ENCODE measurements around the gene TRIM66.

The TRIM66 gene

DNA sequence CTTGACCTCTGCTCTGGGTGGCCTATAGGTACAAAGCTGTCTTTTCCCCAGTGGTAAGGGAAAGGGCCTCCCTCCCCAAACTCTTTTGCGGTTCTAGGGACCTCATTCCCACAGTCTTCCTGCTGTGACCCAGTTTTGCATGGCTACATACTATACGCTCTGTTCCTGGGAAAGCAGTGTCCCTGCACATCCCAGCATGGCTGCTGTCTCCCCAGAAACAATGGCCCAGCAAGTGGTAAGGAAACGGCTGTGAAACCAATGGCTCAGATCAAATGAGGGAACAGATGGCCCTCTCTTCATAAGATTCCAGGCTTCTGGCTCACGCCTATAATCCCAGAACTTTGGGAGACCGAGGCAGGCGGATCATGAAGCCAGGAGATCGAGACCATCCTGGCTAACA is 41.2 kb upstream of the TRIM66 start:
- TF ChIP-seq TAF1 (IDR thresholded peaks at IDR 0.05; ENCODE audit: low read depth) = no peak
- no peak for TF ChIP-seq FOXM1 (IDR thresholded peaks at IDR 0.05; ENCODE audit: borderline replicate concordance, low read depth)
- TF ChIP-seq, protein P1, sequence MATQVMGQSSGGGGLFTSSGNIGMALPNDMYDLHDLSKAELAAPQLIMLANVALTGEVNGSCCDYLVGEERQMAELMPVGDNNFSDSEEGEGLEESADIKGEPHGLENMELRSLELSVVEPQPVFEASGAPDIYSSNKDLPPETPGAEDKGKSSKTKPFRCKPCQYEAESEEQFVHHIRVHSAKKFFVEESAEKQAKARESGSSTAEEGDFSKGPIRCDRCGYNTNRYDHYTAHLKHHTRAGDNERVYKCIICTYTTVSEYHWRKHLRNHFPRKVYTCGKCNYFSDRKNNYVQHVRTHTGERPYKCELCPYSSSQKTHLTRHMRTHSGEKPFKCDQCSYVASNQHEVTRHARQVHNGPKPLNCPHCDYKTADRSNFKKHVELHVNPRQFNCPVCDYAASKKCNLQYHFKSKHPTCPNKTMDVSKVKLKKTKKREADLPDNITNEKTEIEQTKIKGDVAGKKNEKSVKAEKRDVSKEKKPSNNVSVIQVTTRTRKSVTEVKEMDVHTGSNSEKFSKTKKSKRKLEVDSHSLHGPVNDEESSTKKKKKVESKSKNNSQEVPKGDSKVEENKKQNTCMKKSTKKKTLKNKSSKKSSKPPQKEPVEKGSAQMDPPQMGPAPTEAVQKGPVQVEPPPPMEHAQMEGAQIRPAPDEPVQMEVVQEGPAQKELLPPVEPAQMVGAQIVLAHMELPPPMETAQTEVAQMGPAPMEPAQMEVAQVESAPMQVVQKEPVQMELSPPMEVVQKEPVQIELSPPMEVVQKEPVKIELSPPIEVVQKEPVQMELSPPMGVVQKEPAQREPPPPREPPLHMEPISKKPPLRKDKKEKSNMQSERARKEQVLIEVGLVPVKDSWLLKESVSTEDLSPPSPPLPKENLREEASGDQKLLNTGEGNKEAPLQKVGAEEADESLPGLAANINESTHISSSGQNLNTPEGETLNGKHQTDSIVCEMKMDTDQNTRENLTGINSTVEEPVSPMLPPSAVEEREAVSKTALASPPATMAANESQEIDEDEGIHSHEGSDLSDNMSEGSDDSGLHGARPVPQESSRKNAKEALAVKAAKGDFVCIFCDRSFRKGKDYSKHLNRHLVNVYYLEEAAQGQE (IDR thresholded peaks at IDR 0.05; ENCODE audit: low read depth) = no peak
- no peak for TF ChIP-seq CREB1 (IDR thresholded peaks at IDR 0.05; ENCODE audit: low read depth)
- no peak for TF ChIP-seq RAD21 (IDR thresholded peaks at IDR 0.05; ENCODE audit: low read depth)
- TF ChIP-seq, protein P2, sequence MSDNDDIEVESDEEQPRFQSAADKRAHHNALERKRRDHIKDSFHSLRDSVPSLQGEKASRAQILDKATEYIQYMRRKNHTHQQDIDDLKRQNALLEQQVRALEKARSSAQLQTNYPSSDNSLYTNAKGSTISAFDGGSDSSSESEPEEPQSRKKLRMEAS (IDR thresholded peaks at IDR 0.05) = no peak
- no peak for TF ChIP-seq NFIC (IDR thresholded peaks at IDR 0.05)
- TF ChIP-seq EP300 (IDR thresholded peaks at IDR 0.05; ENCODE audit: borderline replicate concordance) = no peak
- TF ChIP-seq ZBTB7A (IDR thresholded peaks at IDR 0.05; ENCODE audit: low read depth) = no peak
- TF ChIP-seq TEAD4 (IDR thresholded peaks at IDR 0.05) = no peak
- TF ChIP-seq, protein P3, sequence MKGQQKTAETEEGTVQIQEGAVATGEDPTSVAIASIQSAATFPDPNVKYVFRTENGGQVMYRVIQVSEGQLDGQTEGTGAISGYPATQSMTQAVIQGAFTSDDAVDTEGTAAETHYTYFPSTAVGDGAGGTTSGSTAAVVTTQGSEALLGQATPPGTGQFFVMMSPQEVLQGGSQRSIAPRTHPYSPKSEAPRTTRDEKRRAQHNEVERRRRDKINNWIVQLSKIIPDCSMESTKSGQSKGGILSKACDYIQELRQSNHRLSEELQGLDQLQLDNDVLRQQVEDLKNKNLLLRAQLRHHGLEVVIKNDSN (IDR thresholded peaks at IDR 0.05) = no peak
- TF ChIP-seq YY1 (IDR thresholded peaks at IDR 0.05; ENCODE audit: low read depth) = no peak
- no peak for TF ChIP-seq TCF12 (IDR thresholded peaks at IDR 0.05; ENCODE audit: low read depth)

DNA sequence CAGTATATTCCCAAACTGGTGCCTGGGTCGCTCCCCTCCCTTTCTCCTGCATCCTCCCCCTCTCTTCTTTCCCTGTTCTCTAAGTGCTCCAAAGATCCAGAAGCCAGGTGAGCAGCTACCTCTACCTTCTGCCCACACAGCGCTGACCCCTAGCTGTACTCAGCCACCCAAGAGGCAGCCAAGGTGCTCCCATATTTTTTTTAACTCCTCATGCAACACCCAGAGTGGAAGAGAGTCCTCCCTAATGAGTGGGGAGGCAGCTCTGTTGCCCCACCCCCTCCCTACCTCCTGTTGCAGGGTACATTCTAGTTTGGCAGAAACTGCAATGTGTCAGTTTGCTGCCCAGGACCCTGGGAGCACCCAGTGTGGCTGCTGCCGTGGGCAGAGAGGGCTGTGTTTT is 40.3 kb upstream of the TRIM66 start:
- TF ChIP-seq NFIC (IDR thresholded peaks at IDR 0.05) = no peak
- no peak for TF ChIP-seq RAD21 (IDR thresholded peaks at IDR 0.05; ENCODE audit: low read depth)
- TF ChIP-seq TCF12 (IDR thresholded peaks at IDR 0.05; ENCODE audit: low read depth) = no peak
- no peak for TF ChIP-seq TAF1 (IDR thresholded peaks at IDR 0.05; ENCODE audit: low read depth)
- no peak for TF ChIP-seq CREB1 (IDR thresholded peaks at IDR 0.05; ENCODE audit: low read depth)
- TF ChIP-seq ZBTB7A (IDR thresholded peaks at IDR 0.05; ENCODE audit: low read depth) = no peak
- no peak for TF ChIP-seq FOXM1 (IDR thresholded peaks at IDR 0.05; ENCODE audit: borderline replicate concordance, low read depth)
- no peak for TF ChIP-seq YY1 (IDR thresholded peaks at IDR 0.05; ENCODE audit: low read depth)
- TF ChIP-seq, protein P3 (IDR thresholded peaks at IDR 0.05) = no peak
- no peak for TF ChIP-seq EGR1 (IDR thresholded peaks at IDR 0.05)
- TF ChIP-seq, protein P2 (IDR thresholded peaks at IDR 0.05) = no peak

DNA sequence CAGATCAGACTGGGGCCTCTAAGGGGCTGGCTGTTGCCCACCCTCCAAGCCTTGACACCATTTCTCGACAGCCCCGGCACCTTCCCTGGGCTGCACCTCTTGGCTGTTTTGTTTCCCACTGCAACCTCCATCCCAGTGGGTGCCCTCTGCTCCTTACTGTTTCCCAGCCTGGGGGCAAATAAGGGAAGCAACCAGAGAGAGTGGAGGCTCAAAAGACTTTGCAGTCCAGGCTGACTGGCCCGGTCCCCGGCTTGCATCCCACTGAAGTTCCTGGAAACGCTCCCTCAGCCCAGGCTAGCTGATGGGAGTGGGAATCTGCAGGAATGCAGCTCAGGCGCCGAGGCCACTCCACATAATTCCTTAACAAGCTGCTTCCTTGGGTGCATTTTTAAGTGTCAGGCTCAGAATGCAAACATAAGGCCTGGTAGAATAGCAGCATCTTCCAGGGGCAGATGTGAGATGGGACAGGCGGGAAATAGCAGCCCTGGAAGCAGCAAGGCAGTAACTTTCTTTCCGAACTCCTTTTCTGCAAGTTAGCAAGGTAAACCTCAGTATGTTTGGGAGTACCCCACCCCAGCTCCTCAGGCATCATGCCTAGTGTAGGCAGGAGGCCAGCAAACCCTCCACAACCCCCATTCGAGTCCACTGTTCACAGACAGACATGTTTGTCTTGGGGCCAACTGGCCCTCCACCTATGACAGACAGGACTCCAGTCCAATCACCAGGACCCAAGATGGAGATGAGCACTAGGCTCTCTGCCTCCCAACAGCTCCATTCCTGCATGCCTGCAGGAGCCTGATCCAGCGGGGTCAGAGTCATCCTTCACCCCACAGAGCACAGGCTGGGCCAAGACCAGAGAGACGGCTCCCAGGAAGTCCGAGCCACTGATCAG is 39.4 kb upstream of the TRIM66 start:
- no peak for TF ChIP-seq TEAD4 (IDR thresholded peaks at IDR 0.05)
- TF ChIP-seq TAF1 (IDR thresholded peaks at IDR 0.05; ENCODE audit: low read depth) = no peak
- TF ChIP-seq CEBPB (IDR thresholded peaks at IDR 0.05) = no peak

DNA sequence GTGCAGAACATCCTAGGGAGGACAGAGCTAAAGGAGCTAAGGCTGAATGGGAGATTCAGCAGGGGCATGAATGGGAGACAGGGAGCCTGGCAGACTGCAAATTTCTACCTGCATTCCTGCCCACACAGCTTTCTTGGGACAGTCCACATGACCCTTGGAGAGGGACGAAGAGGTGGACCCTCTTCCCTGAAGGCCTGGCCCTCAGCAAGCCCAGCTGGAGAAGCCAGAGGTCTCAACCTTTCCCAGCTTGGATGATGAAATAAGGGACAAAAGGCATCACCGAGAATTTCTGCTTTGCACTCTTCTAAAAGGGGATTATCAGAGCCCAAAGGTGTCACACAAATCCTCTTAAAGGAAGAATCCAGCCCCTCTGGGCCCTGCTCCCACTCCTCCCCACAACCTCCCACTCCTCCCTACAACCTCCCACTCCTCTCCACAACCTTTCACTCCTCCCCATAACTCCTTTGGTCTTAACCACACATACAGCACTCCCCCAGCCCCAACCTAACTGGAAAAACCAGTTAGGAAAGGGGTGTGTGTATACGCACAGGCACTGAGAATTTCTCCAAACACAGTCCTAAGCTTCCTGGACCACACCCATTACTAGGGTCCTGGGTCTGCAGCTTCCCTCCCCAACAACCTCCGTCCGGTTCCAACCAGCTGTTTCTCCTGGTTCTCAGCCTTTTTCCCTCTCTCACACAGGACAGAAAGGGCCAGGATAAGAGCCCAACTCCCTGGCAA is 38.6 kb upstream of the TRIM66 start:
- TF ChIP-seq EP300 (IDR thresholded peaks at IDR 0.05; ENCODE audit: borderline replicate concordance) (peak; percentile 55; the same call in 1 of the 2 replicates), TCF12 (IDR thresholded peaks at IDR 0.05; ENCODE audit: low read depth) (peak; percentile 70; the same call in 1 of the 2 replicates), RAD21 (IDR thresholded peaks at IDR 0.05; ENCODE audit: low read depth) (no peak), TEAD4 (IDR thresholded peaks at IDR 0.05) (0 out of 2 replicates have a peak, but pooled peaks have one; percentile 17), CEBPB (IDR thresholded peaks at IDR 0.05) (0 out of 2 replicates have a peak, but pooled peaks have one; percentile 2), CREB1 (IDR thresholded peaks at IDR 0.05; ENCODE audit: low read depth) (no peak), NFIC (IDR thresholded peaks at IDR 0.05) (no peak; the same call in 1 of the 2 replicates)
- TF ChIP-seq, protein P2 (IDR thresholded peaks at IDR 0.05) = 0 out of 2 replicates have a peak, but pooled peaks have one; percentile 20

DNA sequence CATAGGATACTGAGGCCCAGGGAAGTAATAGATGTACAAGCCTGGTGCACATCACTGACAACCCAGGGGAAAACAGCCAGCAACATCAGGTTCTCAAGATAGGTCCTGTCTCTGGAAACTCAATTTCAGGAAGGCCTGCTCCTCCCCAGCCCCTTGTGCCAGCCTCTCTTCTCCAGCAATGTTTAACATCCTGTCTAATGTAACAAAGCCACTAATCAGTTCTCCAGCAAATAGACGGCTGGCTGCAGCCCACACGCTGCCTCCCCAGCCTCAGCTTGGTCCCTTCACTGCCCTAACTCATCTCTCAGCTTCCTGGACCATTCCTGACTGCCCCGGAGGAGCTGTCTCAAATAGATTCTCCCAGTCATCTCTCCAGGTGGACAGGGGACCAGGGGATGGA is 37.9 kb upstream of the TRIM66 start:
- TF ChIP-seq CEBPB (IDR thresholded peaks at IDR 0.05) = no peak

DNA sequence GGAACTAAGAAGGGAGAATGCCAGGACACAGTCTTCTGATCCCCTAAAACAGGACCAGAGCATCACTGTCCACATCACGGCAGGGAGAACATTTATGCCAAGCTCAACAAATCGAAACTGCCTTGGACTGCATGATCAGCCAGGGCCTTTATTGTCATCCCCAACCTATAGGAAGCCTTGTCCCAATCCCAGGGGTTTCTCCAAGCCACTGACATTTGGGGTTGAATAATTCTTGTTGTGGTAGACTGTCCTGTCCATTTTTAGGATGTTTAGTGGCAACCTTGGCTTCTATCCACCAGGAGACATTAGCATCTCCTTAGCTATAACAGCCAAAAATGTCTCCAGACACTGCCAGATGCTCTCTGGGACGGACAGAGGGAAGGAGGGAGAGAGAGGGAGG is 37.3 kb upstream of the TRIM66 start:
- TF ChIP-seq, protein P2 (IDR thresholded peaks at IDR 0.05) = no peak
- TF ChIP-seq TAF1 (IDR thresholded peaks at IDR 0.05; ENCODE audit: low read depth) (no peak), TCF12 (IDR thresholded peaks at IDR 0.05; ENCODE audit: low read depth) (no peak), TEAD4 (IDR thresholded peaks at IDR 0.05) (no peak), YY1 (IDR thresholded peaks at IDR 0.05; ENCODE audit: low read depth) (no peak), NFIC (IDR thresholded peaks at IDR 0.05) (no peak), RAD21 (IDR thresholded peaks at IDR 0.05; ENCODE audit: low read depth) (no peak), CREB1 (IDR thresholded peaks at IDR 0.05; ENCODE audit: low read depth) (no peak), EP300 (IDR thresholded peaks at IDR 0.05; ENCODE audit: borderline replicate concordance) (no peak), EGR1 (IDR thresholded peaks at IDR 0.05) (no peak), FOXM1 (IDR thresholded peaks at IDR 0.05; ENCODE audit: borderline replicate concordance, low read depth) (no peak), ZBTB7A (IDR thresholded peaks at IDR 0.05; ENCODE audit: low read depth) (no peak)
- TF ChIP-seq, protein P1 (IDR thresholded peaks at IDR 0.05; ENCODE audit: low read depth) = no peak
- TF ChIP-seq, protein P3 (IDR thresholded peaks at IDR 0.05) = no peak
